IPS-18c (cell line): ENCODE data around the gene HPCAL1.
"Not testable (repeated sequence)": the region's sequence is repeated elsewhere in the genome, so short reads cannot be mapped to it uniquely, and the experiment has no call there.

Experiments
- H3K4me3 ChIP-seq: 2 replicates; pipeline ENCODE4 v1.7.0; 2013; ENCODE audit warnings: low read depth, mild to moderate bottlenecking, low read length, moderate library complexity; ENCODE audit not compliant: insufficient read depth
- H3K9me3 ChIP-seq: one replicate; pipeline ENCODE4 v1.6.1; 2013; ENCODE audit warnings: mild to moderate bottlenecking, low read length, moderate library complexity; ENCODE audit not compliant: control insufficient read depth, insufficient read depth

The HPCAL1 gene

DNA sequence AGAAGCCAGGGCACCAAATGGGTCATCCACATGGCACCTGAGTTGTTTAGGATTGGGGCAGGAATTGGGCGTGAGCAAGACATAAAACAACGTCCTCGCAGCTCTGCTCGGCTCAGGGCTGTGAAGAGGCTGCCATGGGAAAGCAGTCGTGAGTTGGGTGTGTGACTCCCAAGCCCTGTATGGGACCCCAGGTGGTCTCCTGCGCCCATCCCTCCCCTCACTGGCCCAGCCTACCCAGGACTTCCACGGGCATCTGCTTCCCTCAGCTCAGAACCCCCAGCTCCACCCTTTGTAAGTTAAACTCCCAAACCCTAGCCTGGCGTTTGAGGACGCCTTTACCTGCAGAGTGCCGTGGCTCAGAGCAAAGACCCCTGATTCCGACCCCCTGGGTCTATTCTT, 23.2 kb upstream of the HPCAL1 start:
- Histone ChIP-seq H3K9me3 (no peaks in the 10 kb centered on the region), H3K4me3 (no peak overlapping the region)

DNA sequence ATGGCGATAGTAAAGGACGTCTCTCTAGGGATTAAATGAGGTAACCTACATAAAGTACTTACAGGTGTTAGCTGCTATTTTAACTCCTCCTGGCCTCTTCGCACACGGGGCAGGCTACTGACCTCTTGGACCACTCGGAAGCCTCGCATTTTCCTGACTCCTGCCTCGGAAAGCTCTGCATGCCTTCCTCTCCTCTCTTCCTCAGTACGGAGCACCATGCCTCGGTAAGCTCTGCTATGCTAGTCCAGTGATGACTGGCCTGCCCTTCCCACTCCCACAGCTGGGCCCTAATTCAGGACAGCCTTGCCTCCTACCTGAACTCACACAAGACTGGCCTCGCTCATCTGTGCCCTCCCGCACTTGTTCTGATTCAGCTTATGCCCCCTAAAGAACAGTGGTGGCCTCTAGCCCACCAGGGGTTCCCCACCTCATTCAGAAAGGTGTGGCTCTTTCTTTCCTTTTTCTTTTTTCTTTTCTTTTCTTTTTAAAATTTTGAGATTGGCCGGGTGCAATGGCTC, 22.7 kb upstream of the HPCAL1 start:
- Histone ChIP-seq H3K4me3 (no peak overlapping the region), H3K9me3 (no peaks in the 10 kb centered on the region)

DNA sequence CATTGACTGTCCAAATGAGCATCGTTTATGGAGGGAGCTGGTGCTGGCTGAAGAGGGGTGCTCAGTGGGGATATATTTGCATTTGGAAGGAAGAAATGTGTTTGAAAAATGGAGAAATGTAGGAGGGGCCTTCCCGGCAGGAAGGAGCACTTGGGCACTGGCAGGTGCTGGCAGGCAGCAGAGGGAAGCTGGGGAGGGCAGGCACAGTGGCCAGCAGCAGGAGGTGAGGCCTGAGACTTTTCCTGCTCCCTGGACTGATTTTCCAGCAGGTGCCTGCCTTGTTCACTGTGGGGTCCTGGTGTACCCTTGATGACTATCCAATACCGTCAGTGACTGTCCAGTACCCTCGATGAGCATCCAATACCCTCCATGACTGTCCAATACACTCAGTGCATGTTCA, 20.8 kb upstream of the HPCAL1 start:
- no peaks in the 10 kb centered on the region for H3K9me3 ChIP-seq
- no peak overlapping the region for H3K4me3 ChIP-seq

DNA sequence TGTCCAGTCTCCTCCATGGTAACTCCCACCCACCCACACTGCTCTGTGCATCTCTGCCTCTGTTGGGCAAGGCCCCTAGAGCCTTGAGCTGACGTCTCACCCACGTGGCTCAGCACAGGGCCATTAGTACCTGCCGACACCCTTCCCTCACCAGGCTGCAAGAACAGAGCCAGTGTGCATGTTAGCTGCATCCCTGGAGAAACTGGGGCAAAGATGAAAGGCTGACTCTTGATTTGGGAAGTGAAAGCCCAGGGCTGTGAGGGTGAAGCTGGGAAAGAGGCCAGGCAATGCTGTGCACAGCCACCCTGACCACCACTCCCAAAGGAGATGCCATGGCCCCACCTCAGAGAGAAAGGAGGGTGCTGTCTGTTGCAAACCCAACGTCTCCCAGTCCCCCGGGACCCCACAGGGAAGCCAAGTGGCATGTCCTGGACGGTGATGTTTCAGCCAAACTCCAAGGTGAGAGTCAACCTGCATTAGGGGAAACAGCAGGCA, 20.0 kb upstream of the HPCAL1 start:
- no peak overlapping the region for H3K4me3 ChIP-seq
- no peaks in the 10 kb centered on the region for H3K9me3 ChIP-seq

DNA sequence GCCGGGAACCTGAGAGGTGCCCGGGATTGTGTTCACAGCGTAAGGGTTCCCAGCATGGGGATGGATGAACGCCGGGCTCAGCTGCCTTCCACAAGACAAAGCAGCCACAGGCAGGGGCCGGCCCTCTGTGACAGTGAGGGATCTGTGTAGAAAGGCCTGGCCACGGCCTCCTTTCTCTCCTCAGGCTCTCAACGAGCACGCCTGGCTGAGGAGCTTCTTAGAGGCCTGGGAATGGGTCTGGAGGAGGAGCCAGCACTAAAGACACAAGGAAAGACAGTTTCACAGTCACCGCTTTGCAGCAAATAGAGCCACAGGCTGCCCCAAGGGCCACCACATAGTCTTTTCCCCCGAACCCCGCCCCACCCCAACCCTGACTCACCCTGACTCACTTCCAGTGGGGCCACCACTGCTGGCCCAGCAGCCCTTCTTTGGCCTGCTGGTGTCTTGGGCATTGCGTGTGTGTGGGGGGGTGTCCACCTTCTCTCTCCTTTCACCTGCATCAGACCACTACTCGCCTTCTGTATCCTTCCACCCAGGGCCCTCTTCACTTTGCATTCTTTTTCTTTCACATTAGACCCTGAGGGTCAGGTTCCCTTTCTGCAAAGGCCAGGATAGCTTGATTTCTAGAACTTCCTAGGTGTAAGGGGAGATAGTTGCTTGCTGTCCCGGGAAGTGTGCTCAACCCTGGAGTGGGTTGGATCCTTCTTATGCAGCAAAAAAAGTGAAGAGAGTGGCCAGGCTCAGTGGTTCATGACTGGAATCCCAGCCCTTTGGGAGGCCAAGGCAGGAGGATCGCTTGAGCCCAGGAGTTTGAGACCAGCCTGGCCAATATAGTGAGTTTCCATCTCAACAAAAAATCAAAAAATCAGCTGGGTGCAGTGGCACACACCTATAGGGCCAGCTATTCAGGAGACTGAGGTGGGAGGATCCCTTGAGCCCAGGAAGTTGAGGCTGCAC, 19.3 kb upstream of the HPCAL1 start:
- no peak overlapping the region for H3K4me3 ChIP-seq
- no peaks in the 10 kb centered on the region for H3K9me3 ChIP-seq

DNA sequence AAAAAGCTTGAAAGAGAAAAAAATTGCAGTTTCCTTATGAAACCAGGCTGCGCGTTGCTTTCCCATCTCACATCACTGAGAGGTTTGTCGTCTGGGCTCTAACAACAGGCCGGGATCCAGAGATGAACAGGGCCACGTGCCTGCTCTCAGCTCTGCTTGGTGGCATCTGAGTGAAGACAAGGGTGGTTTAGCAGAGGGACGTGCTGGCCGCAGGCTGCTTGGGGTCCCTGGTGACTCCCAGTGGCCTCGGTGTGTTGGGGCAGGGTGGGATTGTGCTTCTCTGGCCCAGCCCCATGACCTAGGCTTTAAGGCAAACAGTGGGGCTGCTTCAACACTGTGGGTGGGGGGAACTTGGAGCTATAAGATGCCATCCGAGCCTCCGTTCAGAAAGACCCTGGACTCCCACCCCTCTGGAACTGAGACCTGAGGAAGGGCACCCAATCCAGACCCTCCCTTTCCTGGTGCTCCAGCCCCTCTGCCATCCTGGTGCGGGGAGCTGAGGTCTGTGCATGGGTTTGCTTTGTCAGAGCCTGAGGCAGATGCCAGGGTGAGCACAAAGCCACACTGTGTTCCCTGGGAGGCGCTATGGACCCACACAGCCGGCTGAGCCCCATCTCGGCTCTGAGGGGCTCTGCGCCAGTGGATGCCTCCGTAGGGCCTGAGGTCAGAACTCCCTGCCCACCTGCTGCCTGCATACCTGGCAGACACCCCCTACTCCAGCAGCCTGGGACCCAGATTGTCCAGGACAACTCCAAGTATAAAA, 18.4 kb upstream of the HPCAL1 start:
- no peaks in the 10 kb centered on the region for H3K9me3 ChIP-seq
- H3K4me3 ChIP-seq = no peak overlapping the region

DNA sequence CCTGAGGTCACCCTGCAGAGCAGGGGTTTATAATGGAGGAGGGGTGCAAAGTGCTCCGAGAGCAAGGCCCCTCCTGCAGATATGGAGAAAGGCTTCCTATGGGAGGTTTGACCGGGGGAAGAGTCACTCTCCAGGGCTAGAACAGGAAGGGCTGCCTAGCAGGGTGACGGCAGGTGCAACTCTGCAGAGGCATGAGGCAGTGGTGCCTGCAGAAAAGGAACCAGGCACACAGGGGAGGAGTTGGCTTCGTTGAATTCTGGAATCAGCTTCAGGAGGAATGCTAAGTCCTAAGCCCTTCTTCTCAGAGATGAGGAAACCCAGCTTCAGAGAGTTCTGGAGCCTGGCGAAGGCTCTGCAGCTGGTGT, 17.5 kb upstream of the HPCAL1 start:
- no peaks in the 10 kb centered on the region for H3K9me3 ChIP-seq
- no peak overlapping the region for H3K4me3 ChIP-seq

DNA sequence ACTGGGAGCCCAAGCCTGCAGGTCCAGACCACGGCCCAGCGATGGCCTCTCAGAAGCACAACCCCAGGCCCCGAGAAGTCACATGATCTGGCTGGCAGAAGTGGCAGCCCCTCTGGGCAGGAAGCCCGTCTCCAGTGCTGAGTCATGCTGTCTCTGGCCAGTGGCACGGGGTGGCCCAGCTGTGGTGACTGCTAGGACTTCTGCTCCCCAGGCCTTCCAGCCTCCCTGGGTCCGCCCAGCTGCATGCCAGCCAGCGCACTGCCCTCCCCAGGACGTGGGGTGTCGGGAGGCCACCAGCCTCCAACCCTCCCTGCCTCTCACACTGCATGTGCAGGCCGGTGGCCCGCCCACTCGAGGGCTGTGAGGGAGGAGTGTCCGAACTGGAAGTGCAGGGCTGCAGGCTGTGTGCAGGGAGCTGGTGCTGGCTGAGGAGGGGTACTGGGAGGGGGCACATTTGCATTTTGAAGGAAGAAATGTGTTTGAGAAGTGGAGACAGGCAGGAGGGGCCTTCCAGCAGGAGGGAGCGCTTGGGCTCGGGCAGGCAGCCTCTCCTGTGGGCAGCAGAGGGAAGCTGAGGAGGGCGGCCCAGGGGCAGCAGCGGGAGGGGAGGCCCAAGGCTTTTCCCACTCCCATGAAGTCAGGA, 17.0 kb upstream of the HPCAL1 start:
- no peaks in the 10 kb centered on the region for H3K9me3 ChIP-seq
- H3K4me3 ChIP-seq = no peak overlapping the region

DNA sequence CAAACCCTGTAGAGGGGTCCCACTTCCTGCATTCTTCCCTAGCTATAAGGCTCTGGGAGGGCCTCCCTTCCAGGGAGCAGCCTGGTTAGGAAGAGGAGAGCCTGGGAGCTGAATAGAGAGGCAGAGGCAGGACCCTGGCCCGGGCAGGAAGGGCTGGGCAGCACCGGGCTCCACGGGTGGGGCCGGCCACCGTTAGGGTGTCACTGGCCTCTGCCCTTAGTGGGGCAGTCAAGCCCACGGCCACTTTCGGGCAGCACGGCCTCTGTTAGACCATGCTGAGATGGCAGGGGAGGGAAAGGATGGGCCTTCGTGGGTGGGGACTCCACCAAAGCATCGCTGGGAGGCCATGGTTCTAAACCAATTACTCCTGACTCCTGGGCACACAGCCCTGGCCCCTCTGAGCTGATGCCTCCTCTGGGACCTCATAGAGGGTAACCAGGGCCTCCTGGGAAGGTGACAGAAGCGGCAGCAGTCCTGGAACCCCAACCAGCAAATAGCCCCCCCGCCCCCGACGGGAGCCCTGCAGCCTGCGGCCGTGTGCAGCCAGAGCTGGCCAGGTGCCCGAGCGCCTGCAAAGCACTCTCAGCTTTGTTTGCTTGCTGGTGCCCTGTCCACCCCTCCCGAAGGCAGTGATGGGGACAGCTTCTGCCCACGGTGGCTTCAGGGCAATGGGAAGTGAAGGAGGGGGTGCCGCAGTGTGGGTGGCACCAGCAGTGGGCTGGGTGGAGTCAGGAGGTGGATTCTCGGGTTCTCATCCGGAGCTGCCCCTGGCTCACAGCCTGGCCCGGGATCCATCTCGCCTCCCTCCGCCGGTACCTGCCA, 16.3 kb upstream of the HPCAL1 start:
- H3K4me3 ChIP-seq = no peak overlapping the region

DNA sequence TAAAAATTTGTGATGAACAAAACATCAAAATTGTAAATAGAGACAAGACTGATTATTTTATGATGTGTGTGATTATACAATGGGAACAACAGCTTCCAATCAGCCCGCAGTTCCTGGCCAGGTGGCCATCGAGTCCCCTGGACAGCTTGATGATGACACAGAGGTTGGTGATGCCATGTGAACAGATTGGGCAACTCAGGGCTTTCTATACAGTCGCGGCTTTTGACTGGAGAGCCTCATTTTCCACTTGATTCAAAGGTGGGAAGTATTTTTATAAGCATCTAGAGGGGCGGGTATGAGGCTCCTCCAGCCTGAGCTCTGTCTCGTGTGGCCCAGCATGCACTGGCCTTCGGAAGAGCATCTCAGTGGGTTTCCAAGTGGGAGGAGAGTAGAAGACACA, 14.9 kb upstream of the HPCAL1 start:
- no peak overlapping the region for H3K4me3 ChIP-seq
- H3K9me3 ChIP-seq = no peaks in the 10 kb centered on the region

More for the DNA sequence above, 16.3 kb upstream of the HPCAL1 start:
- H3K9me3 ChIP-seq = no peaks in the 10 kb centered on the region

DNA sequence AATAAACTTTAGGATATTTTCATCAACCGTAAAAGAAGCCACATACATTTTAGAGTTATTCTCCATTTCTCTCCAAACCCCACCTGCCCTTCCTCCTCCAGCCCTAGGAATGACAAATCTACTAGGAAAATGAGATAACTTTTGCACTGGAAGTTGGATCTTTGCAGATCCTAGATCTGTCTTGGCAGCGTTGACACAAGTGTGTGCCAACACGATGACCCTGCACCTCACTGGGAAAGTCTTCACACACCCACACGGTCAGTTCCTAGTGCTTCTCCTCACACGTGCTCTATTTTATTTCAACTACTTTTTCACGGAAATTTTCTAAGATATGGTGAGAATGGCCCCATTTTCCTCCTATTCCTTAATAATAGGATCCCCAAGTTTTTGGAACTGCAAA, 14.1 kb upstream of the HPCAL1 start:
- Histone ChIP-seq H3K4me3 (no peak overlapping the region), H3K9me3 (no peaks in the 10 kb centered on the region)

DNA sequence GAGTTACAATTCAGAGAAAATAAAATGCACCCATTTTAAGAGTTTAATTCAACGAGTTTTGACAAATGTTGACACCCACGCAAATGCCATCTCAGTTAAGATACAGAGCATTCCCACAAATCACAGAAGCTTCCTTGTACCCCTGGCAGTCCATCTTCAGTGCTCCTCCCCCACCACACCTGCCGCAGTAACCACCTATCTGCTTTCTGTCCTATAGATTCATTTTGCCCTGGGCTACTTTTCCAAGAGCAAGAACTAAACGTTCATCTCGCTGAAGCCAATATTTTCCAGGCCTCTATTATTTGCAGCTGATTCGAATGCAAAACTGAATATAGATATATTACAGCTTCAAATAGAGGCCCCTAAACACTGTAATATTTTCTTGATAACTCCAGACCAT, 13.4 kb upstream of the HPCAL1 start:
- Histone ChIP-seq H3K4me3 (no peak overlapping the region), H3K9me3 (no peaks in the 10 kb centered on the region)

DNA sequence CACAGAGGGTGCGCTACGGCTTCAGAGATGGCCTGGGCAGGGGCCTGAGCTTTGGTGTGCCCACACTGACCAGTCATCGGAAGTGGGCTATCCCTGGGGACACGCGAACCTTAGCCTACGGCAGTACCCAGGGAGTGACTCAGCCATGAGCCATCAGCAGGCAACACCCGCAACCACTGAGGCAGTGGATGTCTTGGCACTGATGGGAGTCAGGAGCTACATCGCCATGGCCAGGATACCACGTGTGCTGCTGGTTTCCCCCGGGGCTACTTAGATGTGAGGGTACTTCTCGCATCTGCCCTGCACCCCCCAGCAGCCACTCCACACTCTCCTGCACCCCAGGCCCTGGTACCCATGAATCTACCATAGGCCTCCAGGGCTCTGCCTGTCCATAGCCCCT, 12.8 kb upstream of the HPCAL1 start:
- Histone ChIP-seq H3K4me3 (no peak overlapping the region), H3K9me3 (no peaks in the 10 kb centered on the region)

DNA sequence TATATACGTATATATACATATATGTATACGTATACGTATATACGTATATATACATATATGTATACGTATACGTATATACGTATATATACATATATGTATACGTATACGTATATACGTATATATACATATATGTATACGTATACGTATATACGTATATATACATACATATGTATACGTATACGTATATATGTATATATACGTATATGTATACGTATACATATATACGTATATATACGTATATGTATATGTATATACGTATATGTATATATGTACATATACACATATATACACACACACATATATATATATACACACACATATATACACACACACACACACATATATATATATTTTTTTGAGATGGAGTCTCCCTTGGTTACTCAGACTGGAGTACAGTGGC, 11.3 kb upstream of the HPCAL1 start:
- not testable (repeated sequence) for H3K9me3 ChIP-seq, H3K4me3 ChIP-seq

DNA sequence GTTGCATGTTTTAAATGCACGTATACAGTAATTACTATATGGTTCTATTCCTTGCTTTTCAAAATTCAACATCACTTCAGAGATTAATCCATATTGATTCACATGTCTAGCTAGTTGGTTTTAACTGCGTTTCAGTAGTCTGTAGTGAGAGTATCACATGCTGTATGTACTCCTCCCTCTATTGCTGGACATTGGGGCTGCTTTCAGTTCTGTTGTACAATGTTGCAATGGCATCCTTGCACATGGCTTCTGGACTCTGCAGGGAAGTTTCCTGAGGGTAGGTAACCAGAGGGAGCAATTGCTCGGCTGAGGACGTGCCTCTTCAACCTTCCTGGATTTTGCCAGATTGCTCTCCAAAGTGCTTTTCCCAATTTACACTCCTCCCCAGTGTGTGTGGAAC, 10.7 kb upstream of the HPCAL1 start:
- H3K4me3 ChIP-seq = no peak overlapping the region

DNA sequence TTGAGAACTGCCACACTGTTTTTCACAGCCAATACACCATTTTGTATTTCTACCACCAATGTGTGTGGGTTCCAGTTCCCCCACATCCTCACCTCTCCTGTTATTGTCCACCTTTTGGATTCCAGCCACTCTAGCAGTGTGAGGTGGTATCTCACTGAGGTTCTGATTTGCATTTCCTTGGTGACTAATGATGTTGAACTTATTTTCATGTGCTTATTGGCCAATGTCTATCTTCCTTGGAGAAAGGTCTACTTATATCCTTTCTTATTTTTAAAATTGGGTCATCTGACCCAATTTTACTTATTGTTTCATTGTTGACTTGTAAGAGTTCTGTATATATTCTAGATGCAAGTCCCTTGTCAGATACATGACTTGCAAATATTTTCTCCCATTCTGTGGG, 9.1 kb upstream of the HPCAL1 start:
- Histone ChIP-seq H3K9me3 (no peaks in the 10 kb centered on the region), H3K4me3 (no peak overlapping the region)

More for the DNA sequence above, 10.7 kb upstream of the HPCAL1 start:
- no peaks in the 10 kb centered on the region for H3K9me3 ChIP-seq

DNA sequence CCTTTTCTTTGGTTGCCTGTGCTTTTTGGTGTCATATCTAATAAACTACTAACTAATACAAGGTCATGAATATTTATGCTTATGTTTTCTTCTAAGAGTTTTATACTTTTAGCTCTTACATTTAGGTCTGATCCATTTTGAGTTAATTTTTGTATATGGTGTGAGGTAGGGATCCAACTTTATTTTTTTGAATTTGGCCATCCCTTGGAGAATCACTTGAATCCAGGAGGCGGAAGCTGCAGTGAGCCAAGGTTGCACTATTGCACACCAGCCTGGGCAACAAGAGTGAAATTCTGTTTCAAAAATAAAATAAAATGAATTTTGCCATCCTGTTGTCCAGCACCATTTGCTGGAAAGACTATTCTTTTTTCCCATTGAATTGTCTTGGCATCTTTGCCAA, 8.6 kb upstream of the HPCAL1 start:
- no peak overlapping the region for H3K4me3 ChIP-seq

More for the DNA sequence above, 8.6 kb upstream of the HPCAL1 start:
- no peaks in the 10 kb centered on the region for H3K9me3 ChIP-seq
